ENCODE data around the gene STRBP.

STRBP gene

GRCh38 chr9:123167474-123167873 lies 100.9 kb downstream of the STRBP start:
- Histone ChIP-seq H3K27ac (replicated peaks) (no peak overlapping the region), H3K4me3 (replicated peaks; ENCODE audit: insufficient read depth, low read length) (no peak overlapping the region), H3K27me3 (ENCODE audit: insufficient read depth, poor library complexity, severe bottlenecking) (no peaks in the 10 kb centered on the region)
- TF ChIP-seq GABPA (IDR thresholded peaks at IDR 0.05; ENCODE audit: low read depth) (no peak), CTCF (IDR thresholded peaks at IDR 0.05; ENCODE audit: insufficient read depth, low read length) (no peak), POLR2AphosphoS5 (IDR thresholded peaks at IDR 0.05; ENCODE audit: low read depth) (no peak), REST (IDR thresholded peaks at IDR 0.05; ENCODE audit: insufficient replicate concordance, low read depth) (no peak), SPI1 (IDR thresholded peaks at IDR 0.05; ENCODE audit: borderline replicate concordance, low read depth) (no peak)
- DNase-seq (ENCODE audit: low read depth in 1 of 2, low spot score in 1 of 2): no peak

GRCh38 chr9:123165813-123166212 lies 102.6 kb downstream of the STRBP start:
- TF ChIP-seq CTCF (IDR thresholded peaks at IDR 0.05; ENCODE audit: insufficient read depth, low read length): no peak
- TF ChIP-seq REST (IDR thresholded peaks at IDR 0.05; ENCODE audit: insufficient replicate concordance, low read depth): no peak
- TF ChIP-seq POLR2AphosphoS5 (IDR thresholded peaks at IDR 0.05; ENCODE audit: low read depth): no peak
- TF ChIP-seq GABPA (IDR thresholded peaks at IDR 0.05; ENCODE audit: low read depth): no peak
- TF ChIP-seq SPI1 (IDR thresholded peaks at IDR 0.05; ENCODE audit: borderline replicate concordance, low read depth): no peak

GRCh38 chr9:123164285-123164684 lies 104.1 kb downstream of the STRBP start:
- H3K27ac ChIP-seq (replicated peaks): no peak overlapping the region
- H3K4me3 ChIP-seq (replicated peaks; ENCODE audit: insufficient read depth, low read length): no peak overlapping the region
- no peak for DNase-seq (ENCODE audit: low read depth in 1 of 2, low spot score in 1 of 2)
- TF ChIP-seq POLR2AphosphoS5 (IDR thresholded peaks at IDR 0.05; ENCODE audit: low read depth) (no peak), REST (IDR thresholded peaks at IDR 0.05; ENCODE audit: insufficient replicate concordance, low read depth) (no peak)
- no peaks in the 10 kb centered on the region for H3K27me3 ChIP-seq (ENCODE audit: insufficient read depth, poor library complexity, severe bottlenecking)

More at GRCh38 chr9:123165813-123166212, 102.6 kb downstream of the STRBP start:
- Histone ChIP-seq H3K27ac (replicated peaks) (no peak overlapping the region), H3K4me3 (replicated peaks; ENCODE audit: insufficient read depth, low read length) (no peak overlapping the region), H3K27me3 (ENCODE audit: insufficient read depth, poor library complexity, severe bottlenecking) (no peaks in the 10 kb centered on the region)
- DNase-seq (ENCODE audit: low read depth in 1 of 2, low spot score in 1 of 2): no peak

Measured in HL-60 (cell line).